Measurements from ENCODE around the gene C1QL1.

GRCh38 chr17:44992242-44992939, 24.3 kb upstream of the C1QL1 start:
- TF ChIP-seq ZNF20 (CRISPR knock-in tag; IDR thresholded peaks at IDR 0.05) (no peak), ATM (IDR thresholded peaks at IDR 0.05; ENCODE audit: borderline replicate concordance) (no peak), SP2 (CRISPR knock-in tag; IDR thresholded peaks at IDR 0.05) (no peak), ZBTB40 (IDR thresholded peaks at IDR 0.05) (no peak), ZBTB40 (CRISPR knock-in tag; IDR thresholded peaks at IDR 0.05) (no peak), ZNF292 (CRISPR knock-in tag; IDR thresholded peaks at IDR 0.05; ENCODE audit: borderline replicate concordance, low read depth) (no peak), MBNL3 (CRISPR knock-in tag; conservative IDR thresholded peaks at IDR 0.05) (no peak), RAD21 (CRISPR knock-in tag; IDR thresholded peaks at IDR 0.05) (no peak), CREB1 (IDR thresholded peaks at IDR 0.05) (no peak), CREB1 (CRISPR knock-in tag; IDR thresholded peaks at IDR 0.05) (no peak), EZH2 (conservative IDR thresholded peaks at IDR 0.05; ENCODE audit: low read depth, low read length) (no peak), POLR2A (IDR thresholded peaks at IDR 0.05; ENCODE audit: insufficient read depth in 1 of 2, low read depth in 2 of 2, low read length in 2 of 2) (no peak), PATZ1 (CRISPR knock-in tag; IDR thresholded peaks at IDR 0.05) (no peak), BHLHE40 (IDR thresholded peaks at IDR 0.05; ENCODE audit: low read length) (no peak)
- TF ChIP-seq, protein P1, sequence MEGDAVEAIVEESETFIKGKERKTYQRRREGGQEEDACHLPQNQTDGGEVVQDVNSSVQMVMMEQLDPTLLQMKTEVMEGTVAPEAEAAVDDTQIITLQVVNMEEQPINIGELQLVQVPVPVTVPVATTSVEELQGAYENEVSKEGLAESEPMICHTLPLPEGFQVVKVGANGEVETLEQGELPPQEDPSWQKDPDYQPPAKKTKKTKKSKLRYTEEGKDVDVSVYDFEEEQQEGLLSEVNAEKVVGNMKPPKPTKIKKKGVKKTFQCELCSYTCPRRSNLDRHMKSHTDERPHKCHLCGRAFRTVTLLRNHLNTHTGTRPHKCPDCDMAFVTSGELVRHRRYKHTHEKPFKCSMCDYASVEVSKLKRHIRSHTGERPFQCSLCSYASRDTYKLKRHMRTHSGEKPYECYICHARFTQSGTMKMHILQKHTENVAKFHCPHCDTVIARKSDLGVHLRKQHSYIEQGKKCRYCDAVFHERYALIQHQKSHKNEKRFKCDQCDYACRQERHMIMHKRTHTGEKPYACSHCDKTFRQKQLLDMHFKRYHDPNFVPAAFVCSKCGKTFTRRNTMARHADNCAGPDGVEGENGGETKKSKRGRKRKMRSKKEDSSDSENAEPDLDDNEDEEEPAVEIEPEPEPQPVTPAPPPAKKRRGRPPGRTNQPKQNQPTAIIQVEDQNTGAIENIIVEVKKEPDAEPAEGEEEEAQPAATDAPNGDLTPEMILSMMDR (CRISPR knock-in tag; IDR thresholded peaks at IDR 0.05) = no peak

All from HepG2 (cell line).